ENCODE measurements around the gene TMEM53.
A peak's percentile ranks its signal among the peaks of the same experiment; 100 is the strongest.
"Not testable (repeated sequence)": the region's sequence is repeated elsewhere in the genome, so short reads cannot be mapped to it uniquely, and the experiment has no call there.

TMEM53 gene

DNA sequence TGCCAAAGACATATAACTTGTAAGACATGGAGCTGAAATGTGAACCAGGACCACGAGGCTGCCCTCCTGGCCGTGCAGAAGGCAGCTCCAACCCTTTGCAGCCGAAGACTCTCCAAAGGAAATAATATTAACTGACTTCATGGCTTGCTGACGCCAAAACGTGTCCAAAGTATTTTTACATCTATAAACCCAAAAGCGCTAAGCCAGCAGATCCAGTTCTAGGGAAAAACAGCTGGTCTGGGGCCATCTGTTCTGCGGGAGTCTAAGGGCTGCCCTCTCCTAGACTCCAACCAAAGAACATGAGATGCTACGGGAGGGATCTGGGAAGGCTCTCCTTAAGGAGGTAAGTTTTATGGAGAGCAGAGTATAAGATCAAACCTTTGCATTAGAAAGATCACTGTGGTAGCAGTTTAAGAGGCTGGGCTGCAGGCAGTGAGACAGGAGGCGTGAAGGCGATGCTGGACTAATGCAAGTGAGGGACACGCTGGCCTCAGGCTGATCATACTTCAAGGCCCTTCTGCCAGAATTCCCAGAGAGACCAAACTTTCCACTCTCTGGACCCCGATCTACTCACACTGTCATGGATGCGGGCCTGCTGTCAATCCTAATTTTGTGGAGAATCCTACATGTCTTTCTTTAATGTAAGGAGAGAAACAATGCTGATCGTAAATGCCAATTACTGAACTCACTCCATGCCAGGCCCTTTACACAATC, 1.2 kb downstream of the TMEM53 start:
- DNase-seq (ENCODE audit: low read depth in 2 of 2) = no peak

DNA sequence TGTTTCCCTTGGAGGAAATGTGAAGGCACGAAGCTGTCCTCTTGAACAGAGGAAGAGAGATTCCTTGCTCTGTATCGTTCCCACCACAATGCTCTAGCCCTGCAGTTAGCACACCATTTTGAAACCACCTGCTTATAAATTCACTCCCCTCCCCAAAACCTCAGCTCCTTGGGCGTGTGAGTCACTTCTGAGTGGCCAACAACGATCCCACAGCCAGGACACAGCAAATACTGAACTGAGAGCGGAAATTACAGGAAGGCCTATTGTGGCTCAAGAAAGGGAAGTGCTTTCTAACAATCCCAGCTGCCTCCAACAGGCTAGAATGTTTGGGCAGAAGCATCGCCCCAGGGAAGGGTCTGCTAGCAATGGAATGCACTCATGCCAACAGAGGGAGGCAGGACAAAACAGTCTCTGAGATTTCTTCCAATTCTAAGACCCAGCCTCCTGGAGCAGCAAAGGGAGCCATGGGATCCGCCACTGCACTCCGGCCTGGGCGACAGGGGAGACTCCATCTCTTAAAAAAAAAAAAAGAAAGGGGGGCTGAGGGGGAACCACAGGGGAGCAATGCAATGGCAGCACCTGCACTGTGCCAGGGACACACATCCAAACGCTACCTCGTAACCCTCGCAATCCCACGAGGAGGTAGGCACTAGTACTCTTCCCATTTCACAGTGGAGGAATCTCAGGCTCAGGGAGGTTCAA, 1.9 kb downstream of the TMEM53 start:
- no peak for DNase-seq (ENCODE audit: low read depth in 2 of 2)

DNA sequence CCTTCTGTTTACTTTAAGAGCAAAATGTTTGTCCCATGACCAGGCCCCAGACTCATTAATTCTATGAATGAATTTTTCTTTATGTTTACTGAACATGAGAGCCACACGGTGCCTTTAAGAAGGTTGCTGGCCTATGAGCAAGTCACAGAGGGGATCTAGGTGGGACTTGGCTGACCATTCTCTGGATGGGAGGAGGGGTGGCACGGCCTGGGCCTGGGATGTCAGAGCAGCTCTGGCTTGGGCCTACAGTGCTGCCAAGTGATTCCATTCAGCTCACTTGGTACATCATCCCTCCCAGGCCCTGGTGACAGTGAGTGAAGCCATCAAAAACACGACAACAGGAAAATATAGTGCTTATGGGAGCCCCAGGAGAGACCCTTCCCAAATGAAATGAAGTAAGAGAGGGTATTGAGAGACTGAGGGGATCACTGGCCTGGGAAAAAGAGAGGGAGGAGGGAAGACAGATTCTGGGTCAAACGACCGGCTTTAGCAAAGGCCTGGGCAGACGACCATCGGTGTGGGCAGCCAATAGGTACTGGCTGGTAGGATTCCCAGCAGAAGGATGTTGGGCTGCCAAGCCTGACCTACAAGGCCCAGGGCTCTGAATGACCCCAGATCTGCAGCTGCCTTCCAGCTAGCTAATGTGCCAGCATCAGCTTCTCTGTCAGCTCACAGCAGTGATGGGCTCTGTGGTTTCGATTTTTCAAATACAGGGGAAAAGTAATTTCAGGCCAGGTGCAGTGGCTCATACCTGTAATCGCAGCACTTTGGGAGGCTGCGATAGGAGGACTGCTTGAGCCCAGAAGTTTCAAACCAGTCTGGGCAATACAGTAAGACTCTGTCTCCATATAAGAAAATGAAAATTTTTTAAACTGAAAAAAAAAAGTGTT, 3.3 kb downstream of the TMEM53 start:
- DNase-seq (ENCODE audit: low read depth in 2 of 2) = no peak

DNA sequence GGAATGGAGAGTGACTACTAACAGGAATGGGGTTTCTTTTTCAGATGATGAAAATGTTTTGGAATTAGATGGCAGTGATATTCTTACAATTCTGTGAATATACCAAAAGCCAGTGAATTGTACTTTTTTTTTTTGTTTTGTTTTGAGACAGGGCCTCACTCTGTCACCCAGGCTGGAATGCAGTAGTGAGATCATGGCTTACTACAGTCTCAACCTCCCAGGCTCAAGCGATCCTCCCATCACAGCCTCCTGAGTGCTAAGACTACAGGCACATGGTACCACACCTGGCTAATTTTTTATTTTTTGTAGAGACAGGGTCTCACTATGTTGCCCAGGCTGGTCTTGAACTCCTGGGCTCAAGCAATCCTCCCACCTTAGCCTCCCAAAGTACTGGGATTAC, 7.6 kb downstream of the TMEM53 start:
- DNase-seq (ENCODE audit: low read depth in 2 of 2) = not testable (repeated sequence)

- peak in 1 of 2 donors; percentile 20 for DNase-seq (ENCODE audit: low read depth in 2 of 2)
Measured at GRCh38 chr1:44664730-44665370, 9.4 kb downstream of the TMEM53 start.

DNA sequence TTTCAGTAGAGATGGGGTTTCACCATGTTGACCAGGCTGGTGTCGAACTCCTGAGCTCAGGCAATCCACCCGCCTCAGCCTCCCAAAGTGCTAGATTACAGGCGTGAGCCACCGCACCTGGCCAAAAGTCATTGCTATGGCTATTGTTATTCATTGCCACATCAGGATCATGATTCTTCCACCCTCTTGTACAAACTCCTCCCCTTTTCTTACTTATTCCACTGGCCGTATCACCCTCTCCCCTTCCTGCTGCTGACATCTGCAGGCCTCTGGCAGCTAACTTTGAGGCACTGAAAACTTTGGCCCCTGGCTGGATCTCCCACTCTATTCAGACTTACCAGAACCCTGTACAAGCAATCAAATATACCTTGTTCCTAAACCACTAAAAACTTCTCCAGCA, 10.9 kb downstream of the TMEM53 start:
- DNase-seq (ENCODE audit: low read depth in 2 of 2) = no peak

- DNase-seq (ENCODE audit: low read depth in 2 of 2) = no peak
Measured at GRCh38 chr1:44662683-44663030, 11.6 kb downstream of the TMEM53 start.

DNA sequence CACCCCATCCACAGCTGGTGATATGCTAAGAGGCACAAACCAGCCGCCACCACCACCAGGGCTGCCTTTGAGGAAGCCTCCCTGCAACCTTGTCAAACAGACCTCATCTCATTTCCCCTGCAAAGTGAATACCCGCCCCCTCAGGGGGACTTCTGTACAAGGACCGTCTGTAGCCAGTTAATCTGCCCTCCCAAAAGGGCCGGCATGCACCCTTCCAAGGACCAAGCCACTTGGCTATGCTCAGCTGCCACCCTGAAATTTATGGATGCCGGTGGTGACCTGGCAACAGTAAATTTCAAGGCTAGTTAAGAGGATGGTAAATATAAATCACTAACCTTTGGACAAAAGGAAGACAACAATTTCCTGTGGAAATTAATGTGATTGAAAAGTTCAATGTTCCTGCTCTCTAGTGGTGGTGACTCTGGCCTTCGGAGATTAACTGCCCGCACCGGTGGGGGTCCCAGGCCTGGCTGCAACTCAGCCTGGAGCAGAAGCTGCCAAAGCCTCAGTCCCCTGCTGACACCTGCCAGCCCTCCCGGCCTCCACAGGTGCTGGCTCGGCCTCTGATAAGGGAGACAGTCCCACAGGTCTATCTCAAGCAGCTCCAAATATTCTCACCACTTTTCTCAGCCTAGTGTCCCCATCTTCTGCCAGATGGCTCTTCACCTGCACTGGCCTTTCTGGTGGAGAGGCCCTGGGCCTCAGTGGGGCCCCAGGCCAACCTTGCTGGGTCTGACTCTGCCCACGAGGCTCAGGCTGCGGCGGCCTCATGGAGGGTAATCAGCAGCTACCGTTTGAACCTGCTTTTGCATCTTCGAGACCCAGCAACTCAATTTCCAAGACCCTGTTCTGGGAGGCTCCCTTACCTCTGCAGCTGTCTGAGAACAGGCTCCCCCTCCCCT, 12.2 kb downstream of the TMEM53 start:
- DNase-seq (ENCODE audit: low read depth in 2 of 2) = no peak

DNA sequence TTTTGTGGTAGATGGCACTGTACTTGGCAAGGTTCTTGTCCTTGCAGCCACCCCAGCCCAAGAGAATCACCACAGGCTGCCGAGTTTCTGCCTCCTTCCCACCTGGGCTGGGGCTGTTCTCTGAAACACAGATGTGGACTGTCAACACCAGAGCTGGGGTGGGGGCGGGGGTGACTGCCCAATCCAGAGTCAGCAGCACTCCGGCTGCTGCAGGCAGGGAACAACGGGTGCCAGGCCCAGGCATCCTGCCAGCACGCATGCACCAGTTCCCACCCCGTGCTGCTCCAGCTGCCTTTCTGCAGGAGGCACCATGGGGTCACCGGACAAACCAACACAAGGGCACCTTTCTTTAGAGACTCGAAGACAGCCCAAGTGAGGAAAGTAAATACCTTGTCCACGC, 14.1 kb downstream of the TMEM53 start:
- DNase-seq (ENCODE audit: low read depth in 2 of 2) = no peak

GRCh38 chr1:44659566-44659965, 14.7 kb downstream of the TMEM53 start:
- DNase-seq (ENCODE audit: low read depth in 2 of 2) = no peak

DNA sequence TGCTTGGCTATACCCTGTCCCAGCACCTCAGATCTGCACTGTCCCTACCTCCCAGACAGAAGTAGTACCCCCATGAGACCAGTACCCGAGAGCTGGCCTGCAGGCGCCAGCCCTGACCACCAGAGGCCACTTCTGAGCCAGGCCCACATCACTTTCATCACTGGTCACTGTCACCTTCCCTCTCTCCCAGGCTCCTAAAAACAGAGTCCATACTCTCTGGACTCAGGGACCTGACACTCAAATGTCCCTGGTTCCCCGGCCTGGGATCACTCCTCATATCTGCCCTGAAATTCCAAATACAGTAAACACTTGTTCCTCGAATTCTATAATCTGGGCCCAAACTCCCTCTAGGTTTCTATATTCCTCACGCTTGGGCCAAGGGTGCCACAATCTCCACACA, 18.7 kb downstream of the TMEM53 start:
- DNase-seq (ENCODE audit: low read depth in 2 of 2) = no peak

- no peak for DNase-seq (ENCODE audit: low read depth in 2 of 2)
Measured at GRCh38 chr1:44654621-44655187, 19.6 kb downstream of the TMEM53 start.

- no peak for DNase-seq (ENCODE audit: low read depth in 2 of 2)
Measured at GRCh38 chr1:44653107-44653964, 20.9 kb downstream of the TMEM53 start.

- DNase-seq (ENCODE audit: low read depth in 2 of 2) = peak; percentile 46 to 63
Measured at GRCh38 chr1:44652445-44653106, 21.7 kb downstream of the TMEM53 start.

DNA sequence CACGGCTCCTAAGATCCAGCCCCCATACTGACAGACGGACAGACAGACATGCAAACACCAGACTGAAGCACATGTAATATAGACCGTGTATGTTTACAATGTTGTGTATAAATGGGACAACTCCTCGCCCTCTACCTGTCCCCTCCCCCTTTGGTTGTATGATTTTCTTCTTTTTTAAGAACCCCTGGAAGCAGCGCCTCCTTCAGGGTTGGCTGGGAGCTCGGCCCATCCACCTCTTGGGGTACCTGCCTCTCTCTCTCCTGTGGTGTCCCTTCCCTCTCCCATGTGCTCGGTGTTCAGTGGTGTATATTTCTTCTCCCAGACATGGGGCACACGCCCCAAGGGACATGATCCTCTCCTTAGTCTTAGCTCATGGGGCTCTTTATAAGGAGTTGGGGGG, 23.2 kb downstream of the TMEM53 start:
- no peak for DNase-seq (ENCODE audit: low read depth in 2 of 2)

DNA sequence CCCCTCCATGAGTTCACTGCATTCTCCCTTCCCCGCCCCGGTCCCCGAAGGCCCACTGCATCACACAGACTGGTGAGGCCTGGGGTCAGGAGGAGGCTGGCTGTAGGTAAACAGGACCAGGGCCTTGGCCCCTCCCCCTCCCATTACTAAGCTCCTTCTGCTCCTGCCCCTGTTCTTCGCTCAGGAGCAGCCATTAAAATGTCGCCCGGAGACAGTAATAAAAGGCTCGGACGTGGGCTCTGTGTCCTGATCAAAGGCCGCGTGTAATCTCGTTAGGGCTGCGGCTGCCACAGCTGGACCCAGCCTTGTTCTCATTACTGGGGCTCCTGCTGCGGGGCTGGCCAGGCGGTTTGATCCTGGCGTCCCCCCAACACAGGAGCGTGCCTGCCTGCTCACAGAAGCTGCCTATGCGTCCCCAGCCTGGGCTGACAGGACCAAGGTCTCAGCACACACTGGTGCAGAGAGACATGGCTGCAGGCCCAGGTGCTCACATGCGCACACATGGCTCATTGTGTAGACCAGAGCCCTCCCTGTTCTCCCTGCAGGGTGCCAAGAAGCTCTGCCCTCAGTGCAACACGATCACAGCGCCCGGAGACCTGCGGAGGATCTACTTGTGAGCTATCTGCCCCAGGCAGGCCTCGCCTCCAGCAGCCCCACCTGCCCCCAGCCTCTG, 24.0 kb downstream of the TMEM53 start:
- DNase-seq (ENCODE audit: low read depth in 2 of 2) = no peak

DNA sequence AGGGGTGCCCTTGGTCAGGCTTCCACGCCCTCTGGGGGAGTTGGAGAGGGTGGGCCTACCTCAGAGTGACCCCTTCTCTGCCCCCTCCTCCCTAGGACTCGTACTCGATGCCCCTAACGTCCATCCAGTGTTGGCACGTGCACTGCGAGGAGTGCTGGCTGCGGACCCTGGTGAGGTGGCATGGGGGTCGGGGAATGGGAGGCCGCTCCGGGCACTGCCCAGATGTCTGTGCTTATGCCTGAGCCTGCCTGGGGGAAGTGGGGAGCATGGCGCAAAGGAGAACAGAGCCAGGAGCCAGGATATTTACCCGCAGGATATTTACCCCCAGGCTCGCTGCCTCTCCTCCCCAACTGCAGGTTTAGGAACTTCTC, 24.5 kb downstream of the TMEM53 start:
- DNase-seq (ENCODE audit: low read depth in 2 of 2) = no peak

DNA sequence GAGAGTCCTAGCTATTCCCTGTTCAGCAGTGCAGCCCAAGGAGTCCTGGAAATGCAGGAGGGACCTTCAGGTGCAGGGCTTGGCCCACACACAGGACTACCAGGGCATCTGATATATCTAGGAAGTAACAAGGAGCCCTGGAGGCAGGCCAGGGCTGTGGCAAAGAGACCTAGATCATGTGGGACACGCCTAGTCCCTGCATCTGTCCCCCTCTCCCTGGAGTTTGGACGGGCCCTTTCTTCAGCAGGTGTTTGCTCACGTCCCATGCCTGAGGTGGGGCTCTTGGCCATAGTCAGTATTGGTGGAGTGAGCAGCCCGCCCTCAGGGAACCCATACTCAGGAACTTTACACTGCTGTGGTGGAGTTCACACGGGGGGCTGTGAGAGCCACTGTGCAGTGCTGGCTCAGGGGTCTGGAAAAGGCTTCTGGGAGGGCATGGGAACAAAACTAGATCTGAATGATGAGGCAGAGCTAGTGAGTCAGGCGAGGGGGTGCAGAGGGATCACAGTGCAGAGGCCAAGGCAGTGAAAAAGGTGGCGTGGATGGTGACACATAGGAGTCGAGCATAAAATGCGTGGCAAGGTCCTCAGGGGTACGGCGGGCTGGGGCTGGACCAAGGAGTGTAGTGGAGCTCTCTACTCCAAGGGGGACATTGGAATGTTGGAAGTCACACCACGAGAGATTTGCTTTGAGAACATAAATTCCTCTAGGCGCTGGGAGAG, 25.6 kb downstream of the TMEM53 start:
- DNase-seq (ENCODE audit: low read depth in 2 of 2) = no peak

All from stimulated activated CD8-positive, alpha-beta memory T cell treated with anti-CD3 and anti-CD28 coated beads, Interleukin-15, amount 100 ng/mL, for 4 hours (primary cell).